Measurements from ENCODE around the gene ADAMTS12. TPM values are rescaled to one million over a fixed set of nuclear protein-coding genes. Genes with fewer than 3 reads are reported as not detected.

The ADAMTS12 gene
- total and polyA plus RNA-seq, 9 of the 15 experiments (the other 6 are each of a cell fraction or from before 2014, with no cell fraction given), result 0.11 TPM; not detected in 8

GRCh38 chr5:33938881-33939280 lies 47.1 kb upstream of the ADAMTS12 start:
- Histone ChIP-seq H3K36me3 (ENCODE audit: control insufficient read depth, insufficient read depth, low read length) (no peaks in the 10 kb centered on the region), H3K9me3 (replicated peaks; ENCODE audit: control insufficient read depth, insufficient read depth, low read depth, low read length) (no peaks in the 10 kb centered on the region), H3K79me2 (ENCODE audit: control insufficient read depth, insufficient read depth, low read length) (no peaks in the 10 kb centered on the region), H4K20me1 (replicated peaks; ENCODE audit: control insufficient read depth, insufficient read depth, low read length) (no peaks in the 10 kb centered on the region), H3K9me1 (ENCODE audit: control insufficient read depth, insufficient read depth, low read length) (no peaks in the 10 kb centered on the region), H3K4me1 (replicated peaks in 1 of 2; ENCODE audit: control insufficient read depth in 2 of 2, insufficient read depth in 2 of 2, low read length in 2 of 2) (peaks cover 0 to 18% of the 10 kb centered on the region in 2 experiments; a peak in 2 of 5 replicates), H3K27me3 (ENCODE audit: control insufficient read depth in 2 of 2, insufficient read depth in 2 of 2, low read length in 2 of 2) (peaks cover 14 to 41% of the 10 kb centered on the region in 2 experiments), H3K4me3 (no peak overlapping the region), H2AFZ (ENCODE audit: low read depth, low read length) (no peak overlapping the region), H3K27ac (ENCODE audit: extremely low read depth, low read depth, low read length) (no peak overlapping the region), H3K4me2 (ENCODE audit: insufficient read depth, low read length) (no peak overlapping the region), H3K9ac (ENCODE audit: insufficient read depth in 1 of 2, low read depth in 2 of 2, low read length in 2 of 2) (no peak overlapping the region)
- ATAC-seq (no peak), DNase-seq (ENCODE audit: extremely low read depth in 1 of 4, low spot score in 3 of 4) (no peak), FAIRE-seq (no peak)
- WGBS (ENCODE audit: insufficient coverage, low coverage, missing lambda C conversion rate), result 8% methylated on average over 15 of the region's 15 CpGs
- no TSS peak for BruUV-seq (replicated peaks)
- ChIA-PET CTCF (ENCODE audit: low intra/inter-chr PET ratio) (no interaction called here), POLR2A (interaction anchor here (0.6 kb wide), 1 partner anchor 1284 kb away, joined by 3 read pairs; no protein-coding TSS in a partner anchor)
- TF ChIP-seq FOSL1 (tag; conservative IDR thresholded peaks at IDR 0.05) (no peak), ZNF3 (CRISPR knock-in tag; IDR thresholded peaks at IDR 0.05) (no peak), PYGO2 (tag; IDR thresholded peaks at IDR 0.05) (no peak), RBFOX2 (IDR thresholded peaks at IDR 0.05; ENCODE audit: low read depth, low read length) (no peak), RBM34 (IDR thresholded peaks at IDR 0.05; ENCODE audit: borderline replicate concordance, insufficient read depth, low read length) (no peak)
- intact Hi-C loops (cut with micrococcal nuclease) (no loop called here), in situ Hi-C loops (cut with MboI) (no loop called here)

- peaks cover 14 to 41% of the 10 kb centered on the region in 2 experiments for H3K27me3 ChIP-seq (ENCODE audit: control insufficient read depth in 2 of 2, insufficient read depth in 2 of 2, low read length in 2 of 2)
- no peak overlapping the region for H3K4me2 ChIP-seq (ENCODE audit: insufficient read depth, low read length)
- H3K9ac ChIP-seq (ENCODE audit: insufficient read depth in 1 of 2, low read depth in 2 of 2, low read length in 2 of 2), result no peak overlapping the region
- WGBS (ENCODE audit: insufficient coverage, low coverage, missing lambda C conversion rate), result 2% methylated on average over 14 of the region's 14 CpGs
- no TSS peak for BruUV-seq (replicated peaks)
- no peak for ATAC-seq
- intact Hi-C loops (cut with micrococcal nuclease) (no loop called here), in situ Hi-C loops (cut with MboI) (no loop called here)
- TF ChIP-seq JUN (IDR thresholded peaks at IDR 0.05; ENCODE audit: borderline replicate concordance, low read depth, low read length) (no peak), JUN (CRISPR knock-in tag; IDR thresholded peaks at IDR 0.05; ENCODE audit: borderline replicate concordance) (no peak), ZNF253 (CRISPR knock-in tag; conservative IDR thresholded peaks at IDR 0.05) (no peak)
- H3K27ac ChIP-seq (ENCODE audit: extremely low read depth, low read depth, low read length), result no peak overlapping the region
- H3K9me3 ChIP-seq (replicated peaks; ENCODE audit: control insufficient read depth, insufficient read depth, low read depth, low read length), result no peaks in the 10 kb centered on the region
- peaks cover 0 to 18% of the 10 kb centered on the region in 2 experiments; a peak in 2 of 5 replicates for H3K4me1 ChIP-seq (replicated peaks in 1 of 2; ENCODE audit: control insufficient read depth in 2 of 2, insufficient read depth in 2 of 2, low read length in 2 of 2)
- POLR2A ChIA-PET, result no interaction called here
- H3K79me2 ChIP-seq (ENCODE audit: control insufficient read depth, insufficient read depth, low read length), result no peaks in the 10 kb centered on the region
- no peak overlapping the region for H2AFZ ChIP-seq (ENCODE audit: low read depth, low read length)
- no peak overlapping the region for H3K4me3 ChIP-seq
- FAIRE-seq, result no peak
- DNase-seq (ENCODE audit: extremely low read depth in 1 of 4, low spot score in 3 of 4), result no peak
- H3K36me3 ChIP-seq (ENCODE audit: control insufficient read depth, insufficient read depth, low read length), result no peaks in the 10 kb centered on the region
- no peaks in the 10 kb centered on the region for H4K20me1 ChIP-seq (replicated peaks; ENCODE audit: control insufficient read depth, insufficient read depth, low read length)
- H3K9me1 ChIP-seq (ENCODE audit: control insufficient read depth, insufficient read depth, low read length), result no peaks in the 10 kb centered on the region
- CTCF ChIA-PET (ENCODE audit: low intra/inter-chr PET ratio), result no interaction called here
These were observed 46.7 kb upstream of the ADAMTS12 start for GRCh38 chr5:33938507-33938796.
